GM12878 (cell line): ENCODE data around the gene CBLB.

Experiments used
- CBX3 ChIP-seq: fragments of 200-600 bp; sonication (generic); IDR thresholded peaks from 2 replicates; pipeline ENCODE4 v1.6.1; 2016; ENCODE audit warnings: low read depth, borderline replicate concordance
- CTCF ChIP-seq, 3 experiments: IDR thresholded peaks in 2 of 3; conservative IDR thresholded peaks in 1 of 3; 2 replicates each; pipeline ENCODE4 v1.5.1; 2011; ENCODE audit warnings: low read depth in 3 of 3, low read length in 3 of 3, mild to moderate bottlenecking in 3 of 3, control low read depth in 2 of 3, moderate library complexity in 2 of 3, inconsistent platforms in 1 of 3, mixed read lengths in 1 of 3; ENCODE audit not compliant: control insufficient read depth in 2 of 3, insufficient read depth in 1 of 3; ENCODE audit errors: extremely low read depth in 1 of 3
- EGR1 ChIP-seq, 2 experiments: IDR thresholded peaks; 1 replicate in 1 of 2; 2 replicates in 1 of 2; pipeline ENCODE4 v1.6.1; 2011 to 2012; ENCODE audit warnings: low read depth in 2 of 2, low read length in 2 of 2, borderline replicate concordance in 1 of 2, mild to moderate bottlenecking in 1 of 2, moderate library complexity in 1 of 2
- EP300 ChIP-seq, 2 experiments: fragments of 150-350 bp in 1 of 2; IDR thresholded peaks; 2 replicates each; pipeline ENCODE4 v1.6.1; 2011 to 2012; ENCODE audit warnings: low read depth in 2 of 2, low read length in 2 of 2, borderline replicate concordance in 1 of 2, improper control_type of control experiment in 1 of 2, inconsistent platforms in 1 of 2; ENCODE audit not compliant: control insufficient read depth in 1 of 2
- HCFC1 ChIP-seq: fragments of 150-350 bp; IDR thresholded peaks from 2 replicates; pipeline ENCODE4 v1.6.1; 2014; ENCODE audit warnings: low read length
- HDGF ChIP-seq: fragments of 450-650 bp; IDR thresholded peaks from 2 replicates; pipeline ENCODE4 v1.6.1; 2016; ENCODE audit warnings: antibody characterized with exemption
- POLR2A ChIP-seq: IDR thresholded peaks from 2 replicates; pipeline ENCODE4 v1.6.1; 2011; ENCODE audit warnings: low read depth, mild to moderate bottlenecking, low read length
- SMC3 ChIP-seq: IDR thresholded peaks from 2 replicates; pipeline ENCODE4 v1.6.1; 2011; ENCODE audit warnings: low read length, improper control_type of control experiment, borderline replicate concordance
- SPI1 ChIP-seq: IDR thresholded peaks from 2 replicates; pipeline ENCODE4 v1.6.1; 2011; ENCODE audit warnings: low read depth, mild to moderate bottlenecking, low read length, moderate library complexity, borderline replicate concordance; ENCODE audit not compliant: insufficient read depth
- TARDBP ChIP-seq: IDR thresholded peaks from 2 replicates; pipeline ENCODE4 v1.6.1; 2016; ENCODE audit warnings: borderline replicate concordance

DNA sequence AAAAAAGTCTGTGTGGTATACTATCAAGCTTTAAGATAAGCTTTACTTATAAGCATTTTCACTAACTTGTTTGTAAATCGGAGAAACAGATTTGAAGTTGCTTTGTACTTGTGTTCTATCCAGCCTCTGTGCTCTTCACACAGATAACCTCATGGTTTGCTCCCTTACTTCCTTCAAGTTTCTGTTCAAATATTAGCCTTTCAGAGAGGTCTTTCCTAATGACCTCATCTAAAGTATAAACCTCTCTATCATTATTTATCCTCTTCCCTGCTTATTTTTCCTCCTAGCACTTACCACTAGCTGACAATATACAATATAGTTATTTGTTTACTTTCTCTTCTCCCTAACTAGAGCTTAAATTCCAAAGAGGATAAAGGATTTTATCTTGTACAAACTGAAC, 180.0 kb downstream of the CBLB start:
- TF ChIP-seq CTCF (IDR thresholded peaks at IDR 0.05 in 2 of 3, conservative IDR thresholded peaks at IDR 0.05 in 1 of 3; ENCODE audit: control insufficient read depth in 2 of 3, extremely low read depth in 1 of 3, insufficient read depth in 1 of 3, low read depth in 3 of 3, low read length in 3 of 3): no peak
- no peak for TF ChIP-seq EP300 (IDR thresholded peaks at IDR 0.05; ENCODE audit: borderline replicate concordance in 1 of 2, control insufficient read depth in 1 of 2, low read depth in 2 of 2, low read length in 2 of 2)
- TF ChIP-seq SPI1: no peak
- no peak for TF ChIP-seq TARDBP
- TF ChIP-seq SMC3: no peak
- no peak for TF ChIP-seq HDGF
- TF ChIP-seq EGR1 (IDR thresholded peaks at IDR 0.05; ENCODE audit: borderline replicate concordance in 1 of 2, low read depth in 2 of 2, low read length in 2 of 2): no peak
- TF ChIP-seq POLR2A: no peak
- TF ChIP-seq HCFC1: no peak
- no peak for TF ChIP-seq CBX3
